ENCODE results near the gene CRTC1. TPM values are rescaled to one million over a fixed set of nuclear protein-coding genes. Genes with fewer than 3 reads are reported as not detected.

The CRTC1 gene
- total and polyA plus RNA-seq, 9 of the 15 experiments (the other 6 are each of a cell fraction or from before 2014, with no cell fraction given): 0.25 to 3.8 (median 1.2) TPM; not detected in 2

DNA sequence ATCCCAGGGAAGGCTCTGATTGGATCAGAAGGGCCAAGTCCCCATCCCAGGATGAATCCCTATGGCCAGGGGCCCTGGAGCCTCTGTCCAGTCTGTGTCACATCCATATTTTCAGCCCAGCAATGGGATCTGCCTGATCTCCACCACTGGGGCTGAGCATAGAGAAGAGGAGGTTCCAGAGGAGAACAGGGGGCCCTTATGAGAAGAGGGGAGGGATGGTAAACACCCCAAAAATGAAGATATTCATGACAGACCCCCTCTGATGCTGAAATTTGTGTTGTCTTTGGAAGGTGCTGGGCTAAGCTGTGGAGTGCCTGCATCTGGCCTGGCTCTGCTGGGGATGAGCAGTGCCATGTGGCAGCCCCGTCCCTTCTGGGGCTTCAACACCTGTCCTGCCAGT is 32.2 kb upstream of the CRTC1 start:
- no peaks in the 10 kb centered on the region for H3K27me3 ChIP-seq (ENCODE audit: control insufficient read depth in 2 of 2, insufficient read depth in 2 of 2, low read length in 2 of 2)
- peaks cover 4% of the 10 kb centered on the region; the same call in 2 of the 3 replicates for H3K79me2 ChIP-seq (ENCODE audit: control insufficient read depth, insufficient read depth, low read length)
- no peak overlapping the region for H3K4me2 ChIP-seq (ENCODE audit: insufficient read depth, low read length)
- FAIRE-seq (no peak), DNase-seq (ENCODE audit: extremely low read depth in 1 of 4, low spot score in 3 of 4) (no peak), ATAC-seq (no peak)
- peaks cover 8% of the 10 kb centered on the region for H3K9me1 ChIP-seq (ENCODE audit: control insufficient read depth, insufficient read depth, low read length)
- intact Hi-C loops (cut with micrococcal nuclease) (no loop called here), in situ Hi-C loops (cut with MboI) (no loop called here)
- TF ChIP-seq, protein P1, sequence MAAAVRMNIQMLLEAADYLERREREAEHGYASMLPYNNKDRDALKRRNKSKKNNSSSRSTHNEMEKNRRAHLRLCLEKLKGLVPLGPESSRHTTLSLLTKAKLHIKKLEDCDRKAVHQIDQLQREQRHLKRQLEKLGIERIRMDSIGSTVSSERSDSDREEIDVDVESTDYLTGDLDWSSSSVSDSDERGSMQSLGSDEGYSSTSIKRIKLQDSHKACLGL (CRISPR knock-in tag; IDR thresholded peaks at IDR 0.05; ENCODE audit: borderline replicate concordance, poor library complexity, severe bottlenecking): no peak
- TF ChIP-seq, protein P2, sequence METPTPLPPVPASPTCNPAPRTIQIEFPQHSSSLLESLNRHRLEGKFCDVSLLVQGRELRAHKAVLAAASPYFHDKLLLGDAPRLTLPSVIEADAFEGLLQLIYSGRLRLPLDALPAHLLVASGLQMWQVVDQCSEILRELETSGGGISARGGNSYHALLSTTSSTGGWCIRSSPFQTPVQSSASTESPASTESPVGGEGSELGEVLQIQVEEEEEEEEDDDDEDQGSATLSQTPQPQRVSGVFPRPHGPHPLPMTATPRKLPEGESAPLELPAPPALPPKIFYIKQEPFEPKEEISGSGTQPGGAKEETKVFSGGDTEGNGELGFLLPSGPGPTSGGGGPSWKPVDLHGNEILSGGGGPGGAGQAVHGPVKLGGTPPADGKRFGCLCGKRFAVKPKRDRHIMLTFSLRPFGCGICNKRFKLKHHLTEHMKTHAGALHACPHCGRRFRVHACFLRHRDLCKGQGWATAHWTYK (CRISPR knock-in tag; IDR thresholded peaks at IDR 0.05): no peak
- no peak for TF ChIP-seq ZNF175 (CRISPR knock-in tag; IDR thresholded peaks at IDR 0.05; ENCODE audit: low read depth)
- TF ChIP-seq DNMT1 (IDR thresholded peaks at IDR 0.05): no peak
- no peak for TF ChIP-seq ZNF3 (CRISPR knock-in tag; IDR thresholded peaks at IDR 0.05)
- TF ChIP-seq ZBTB1 (CRISPR knock-in tag; IDR thresholded peaks at IDR 0.05; ENCODE audit: borderline replicate concordance, low read depth): no peak
- no peak for TF ChIP-seq TCF3 (CRISPR knock-in tag; IDR thresholded peaks at IDR 0.05)
- TF ChIP-seq MAZ (CRISPR knock-in tag; conservative IDR thresholded peaks at IDR 0.05 in 1 of 2, IDR thresholded peaks at IDR 0.05 in 1 of 2): no peak
- no peak for TF ChIP-seq POLR2A (conservative IDR thresholded peaks at IDR 0.05)
- no peak for TF ChIP-seq HNRNPH1 (optimal IDR thresholded peaks at IDR 0.05; ENCODE audit: low read depth, low read length)
- H3K4me1 ChIP-seq (replicated peaks in 1 of 2; ENCODE audit: control insufficient read depth in 2 of 2, insufficient read depth in 2 of 2, low read length in 2 of 2): peaks cover 6 to 47% of the 10 kb centered on the region in 2 experiments; a peak in 3 of 5 replicates
- no peak overlapping the region; a peak in 1 of 4 replicates for H3K9ac ChIP-seq (ENCODE audit: insufficient read depth in 1 of 2, low read depth in 2 of 2, low read length in 2 of 2)
- 43% methylated on average over 1 of the region's 1 CpG for WGBS (ENCODE audit: insufficient coverage, low coverage, missing lambda C conversion rate)
- ChIA-PET CTCF (ENCODE audit: low intra/inter-chr PET ratio) (no interaction called here), POLR2A (no interaction called here)
- H3K9me3 ChIP-seq (replicated peaks; ENCODE audit: control insufficient read depth, insufficient read depth, low read depth, low read length): no peaks in the 10 kb centered on the region
- H3K4me3 ChIP-seq: no peak overlapping the region
- peaks cover 42% of the 10 kb centered on the region for H4K20me1 ChIP-seq (replicated peaks; ENCODE audit: control insufficient read depth, insufficient read depth, low read length)
- BruUV-seq (replicated peaks): no TSS peak
- peaks cover 2% of the 10 kb centered on the region; the same call in 1 of the 3 replicates for H3K36me3 ChIP-seq (ENCODE audit: control insufficient read depth, insufficient read depth, low read length)
- H2AFZ ChIP-seq (ENCODE audit: low read depth, low read length): no peak overlapping the region
- no peak overlapping the region for H3K27ac ChIP-seq (ENCODE audit: extremely low read depth, low read depth, low read length)

Measured in K562 (cell line).